AG10803 (cell line): ENCODE measurements around the gene MYO1H.
A peak's percentile ranks its signal among the peaks of the same experiment; 100 is the strongest.

Experiments
- DNase-seq: peaks from one replicate; pipeline ENCODE4 v3.0.0; 2010; ENCODE audit warnings: low read depth
- H3K4me3 ChIP-seq: 2 replicates; pipeline ENCODE4 v1.5.1; 2011; ENCODE audit warnings: mild to moderate bottlenecking, low read length, control low read depth
- TF ChIP-seq, protein P1 (sequence below): conservative IDR thresholded peaks from 2 replicates; pipeline ENCODE4 v1.5.1; 2011; ENCODE audit warnings: mild to moderate bottlenecking, low read length, control low read depth, inconsistent platforms

The MYO1H gene

DNA sequence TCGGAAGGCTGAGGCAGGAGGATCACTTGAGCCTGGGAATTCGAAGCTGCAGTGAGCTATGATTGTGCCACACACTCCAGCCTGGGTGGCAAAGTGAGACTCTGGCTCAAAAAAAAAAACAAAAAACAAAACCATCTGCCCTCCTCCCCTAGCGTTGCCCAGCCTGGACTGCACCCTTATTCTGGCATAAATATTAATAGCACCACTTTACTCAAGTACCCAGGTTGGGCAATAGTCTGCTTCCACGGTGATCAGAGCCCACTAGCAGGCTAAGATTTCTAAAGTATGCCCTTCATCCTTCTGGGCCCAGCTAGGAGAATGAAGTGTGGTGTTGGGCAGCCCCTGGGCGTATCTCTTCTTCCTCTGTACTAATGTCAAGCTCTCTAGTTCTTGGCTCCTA is 96.1 kb downstream of the MYO1H start:
- DNase-seq: peak; percentile 61
- TF ChIP-seq, protein P1, sequence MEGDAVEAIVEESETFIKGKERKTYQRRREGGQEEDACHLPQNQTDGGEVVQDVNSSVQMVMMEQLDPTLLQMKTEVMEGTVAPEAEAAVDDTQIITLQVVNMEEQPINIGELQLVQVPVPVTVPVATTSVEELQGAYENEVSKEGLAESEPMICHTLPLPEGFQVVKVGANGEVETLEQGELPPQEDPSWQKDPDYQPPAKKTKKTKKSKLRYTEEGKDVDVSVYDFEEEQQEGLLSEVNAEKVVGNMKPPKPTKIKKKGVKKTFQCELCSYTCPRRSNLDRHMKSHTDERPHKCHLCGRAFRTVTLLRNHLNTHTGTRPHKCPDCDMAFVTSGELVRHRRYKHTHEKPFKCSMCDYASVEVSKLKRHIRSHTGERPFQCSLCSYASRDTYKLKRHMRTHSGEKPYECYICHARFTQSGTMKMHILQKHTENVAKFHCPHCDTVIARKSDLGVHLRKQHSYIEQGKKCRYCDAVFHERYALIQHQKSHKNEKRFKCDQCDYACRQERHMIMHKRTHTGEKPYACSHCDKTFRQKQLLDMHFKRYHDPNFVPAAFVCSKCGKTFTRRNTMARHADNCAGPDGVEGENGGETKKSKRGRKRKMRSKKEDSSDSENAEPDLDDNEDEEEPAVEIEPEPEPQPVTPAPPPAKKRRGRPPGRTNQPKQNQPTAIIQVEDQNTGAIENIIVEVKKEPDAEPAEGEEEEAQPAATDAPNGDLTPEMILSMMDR: peak; percentile 23
- H3K4me3 ChIP-seq: no peak overlapping the region

DNA sequence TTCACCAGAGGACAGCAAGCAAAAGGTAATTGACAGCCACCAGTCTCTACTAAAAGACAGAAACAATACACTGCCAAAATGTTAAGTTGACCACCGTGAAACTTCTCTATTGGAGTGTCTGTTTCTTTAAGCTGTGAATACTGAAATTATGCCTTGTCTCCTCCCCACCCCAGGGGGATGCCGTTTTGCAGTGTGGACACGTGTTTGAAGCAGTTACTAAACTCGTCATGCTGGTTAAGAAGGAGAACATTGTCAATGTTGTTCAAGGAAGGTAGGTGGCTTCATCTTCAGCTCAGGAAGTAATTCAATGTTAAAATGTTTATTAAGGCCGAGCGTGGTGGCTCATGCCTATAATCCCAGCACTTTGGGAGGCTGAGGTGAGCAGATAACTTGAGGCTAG is 96.6 kb downstream of the MYO1H start:
- DNase-seq: no peak
- H3K4me3 ChIP-seq: no peak overlapping the region
- TF ChIP-seq, protein P1: no peak

DNA sequence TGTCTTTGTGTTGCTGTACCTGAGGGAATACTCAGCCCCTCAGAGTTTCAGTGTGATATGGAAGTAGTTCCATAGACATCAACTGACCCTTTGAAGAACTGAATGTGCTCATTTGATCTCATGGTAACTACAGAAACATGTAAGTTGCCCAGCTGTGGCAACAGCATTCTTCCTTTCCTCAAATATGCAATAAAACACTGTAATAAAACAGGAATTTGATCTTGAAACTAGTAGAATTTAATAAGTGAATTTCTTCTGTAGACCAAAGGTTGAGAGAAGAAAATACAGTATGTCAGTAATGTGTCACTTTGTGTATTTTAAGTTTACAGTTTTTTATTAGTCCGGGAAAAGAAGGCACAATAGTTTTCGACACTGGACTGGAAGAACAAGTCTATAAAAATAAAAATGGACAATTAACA is 97.5 kb downstream of the MYO1H start:
- TF ChIP-seq, protein P1: no peak
- H3K4me3 ChIP-seq: no peak overlapping the region
- peak; percentile 93 for DNase-seq

DNA sequence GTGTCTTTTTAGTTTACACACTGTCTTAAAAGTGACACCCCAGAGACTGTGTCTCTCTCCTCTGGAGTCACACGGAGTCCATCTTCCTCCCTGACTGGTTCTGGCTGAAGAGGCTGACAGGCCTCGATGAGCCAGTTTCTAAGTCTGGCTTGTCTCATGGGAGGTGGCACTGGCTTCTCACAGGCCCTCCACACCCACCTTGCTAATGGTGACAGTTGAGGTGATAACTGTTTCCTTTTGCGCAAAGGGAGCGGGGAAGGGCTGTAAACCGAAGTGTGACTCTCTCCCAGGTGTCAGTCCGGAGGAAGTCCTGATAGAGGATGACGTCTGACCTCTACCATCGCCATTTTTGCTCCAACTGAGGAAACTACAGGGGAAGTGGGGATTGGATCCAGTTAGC is 99.2 kb downstream of the MYO1H start:
- no peak overlapping the region for H3K4me3 ChIP-seq
- TF ChIP-seq, protein P1: no peak
- no peak for DNase-seq

DNA sequence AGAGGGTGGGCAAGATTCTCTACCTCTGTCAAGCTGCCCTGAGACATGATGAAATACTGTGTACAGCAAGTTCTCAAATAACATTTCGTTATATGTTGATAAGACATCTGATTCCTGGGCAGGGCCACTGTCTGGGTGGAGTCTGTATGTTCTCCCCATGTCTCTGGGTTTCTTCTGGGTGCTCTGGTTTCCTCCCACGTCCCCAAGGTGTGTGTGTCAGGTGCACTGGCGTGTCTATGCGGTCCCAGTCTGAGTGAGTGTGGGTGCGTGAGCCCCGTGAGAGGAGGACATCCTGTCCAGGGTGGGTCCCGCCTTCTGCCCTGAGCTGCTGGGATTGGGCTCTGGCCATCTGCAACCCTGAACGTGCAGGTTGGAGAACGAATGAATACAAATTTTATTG is 99.8 kb downstream of the MYO1H start:
- H3K4me3 ChIP-seq: no peak overlapping the region
- DNase-seq: no peak
- TF ChIP-seq, protein P1: no peak

DNA sequence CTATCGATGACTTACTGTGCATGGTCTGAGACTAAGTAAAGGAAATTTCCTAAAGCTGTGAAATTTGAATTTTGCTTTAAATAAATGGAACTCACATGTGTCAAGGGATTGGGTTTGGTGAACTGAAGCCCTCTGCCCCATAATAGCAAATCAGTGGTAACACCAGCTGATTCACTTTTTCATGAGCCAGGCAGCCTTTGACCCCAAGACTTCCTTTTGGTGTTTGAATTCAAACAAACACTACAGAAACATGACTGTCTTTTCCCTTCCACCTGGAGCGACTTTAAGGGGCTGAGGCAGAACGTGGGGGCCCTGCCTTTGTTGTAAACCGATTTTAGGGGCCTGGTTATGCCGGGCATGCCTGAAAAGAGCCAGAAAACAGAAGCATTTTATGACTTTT is 100.6 kb downstream of the MYO1H start:
- TF ChIP-seq, protein P1: no peak
- DNase-seq: no peak

DNA sequence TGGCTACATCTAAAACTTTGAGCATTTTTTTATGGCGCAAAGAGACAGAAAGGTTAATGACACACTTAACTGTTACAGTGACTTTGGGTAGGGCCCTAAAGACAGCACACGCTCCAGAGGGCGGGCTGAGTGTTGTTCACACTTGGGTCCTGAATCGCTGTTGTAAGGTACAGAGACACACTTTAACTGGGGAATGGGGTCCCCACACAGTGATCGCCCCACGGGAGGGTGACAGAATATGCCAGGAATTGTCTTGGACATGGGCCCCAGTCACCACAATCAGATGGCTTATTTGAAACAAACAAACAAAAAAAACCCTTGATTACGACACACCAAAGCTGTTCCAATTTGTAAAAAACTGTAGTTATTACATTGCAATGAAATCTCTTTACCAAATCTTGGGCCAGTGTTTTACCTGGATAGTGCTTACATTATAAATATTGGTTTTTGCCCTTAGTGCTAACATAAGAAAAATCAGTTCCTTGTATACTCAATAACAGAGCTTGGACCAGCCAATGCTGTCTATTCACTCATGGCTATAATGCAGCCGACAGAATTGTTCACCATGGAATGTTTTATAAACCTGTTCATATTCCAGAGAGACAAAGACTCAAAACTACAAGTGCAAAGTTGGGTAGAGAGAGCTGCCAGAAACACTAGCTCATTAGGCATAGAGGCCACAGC is 101.1 kb downstream of the MYO1H start:
- peak; percentile 47 for DNase-seq
- H3K4me3 ChIP-seq: no peak overlapping the region
- TF ChIP-seq, protein P1: no peak

More for the DNA sequence above, 100.6 kb downstream of the MYO1H start:
- H3K4me3 ChIP-seq: no peak overlapping the region
